ENCODE measurements around the gene GABRG3. TPM values are rescaled to one million over a fixed set of nuclear protein-coding genes. Genes with fewer than 3 reads are reported as not detected.

GABRG3 gene
- total RNA-seq, 1 donor from 2014 or later, result 0.54 TPM

- Histone ChIP-seq H3K27ac (ENCODE audit: low read depth, low read length) (no peak overlapping the region), H4K20me1 (ENCODE audit: insufficient read depth, low read length) (no peaks in the 10 kb centered on the region), H3K79me2 (ENCODE audit: insufficient read depth, low read length) (no peaks in the 10 kb centered on the region), H3K9me3 (ENCODE audit: insufficient read depth, low read depth, low read length) (no peaks in the 10 kb centered on the region), H2AFZ (ENCODE audit: low read depth, low read length) (no peak overlapping the region), H3K4me1 (ENCODE audit: insufficient read depth, low read length) (no peaks in the 10 kb centered on the region), H3K4me2 (ENCODE audit: low read length) (no peak overlapping the region), H3K4me3 (ENCODE audit: insufficient read depth, low read depth, low read length) (no peak overlapping the region), H3K9ac (ENCODE audit: low read length) (no peak overlapping the region), H3K36me3 (ENCODE audit: insufficient read depth, low read length) (no peaks in the 10 kb centered on the region), H3K27me3 (ENCODE audit: insufficient read depth, low read length) (no peaks in the 10 kb centered on the region)
- Mint-ChIP-seq H3K4me1 (ENCODE audit: low read depth, unreplicated experiment) (no peaks in the 10 kb centered on the region), H3K27me3 (ENCODE audit: low read depth, unreplicated experiment) (no peaks in the 10 kb centered on the region), H3K36me3 (ENCODE audit: low read depth, unreplicated experiment) (no peaks in the 10 kb centered on the region), H3K4me3 (ENCODE audit: unreplicated experiment) (no peak overlapping the region), H3K27ac (ENCODE audit: unreplicated experiment) (no peak overlapping the region), H3K9me3 (ENCODE audit: unreplicated experiment) (no peaks in the 10 kb centered on the region)
- TF ChIP-seq CTCF (IDR thresholded peaks at IDR 0.05; ENCODE audit: insufficient read depth, low read depth, low read length) (no peak), EZH2 (IDR thresholded peaks at IDR 0.05; ENCODE audit: insufficient read depth, low read length) (no peak)
- no peak for FAIRE-seq
- no peak for DNase-seq (ENCODE audit: low read depth)
Observed at GRCh38 chr15:27481768-27482167, 510.8 kb downstream of the GABRG3 start.

GRCh38 chr15:27482287-27482686, 511.3 kb downstream of the GABRG3 start:
- DNase-seq (ENCODE audit: low read depth), result no peak
- no peak overlapping the region for H3K27ac Mint-ChIP-seq (ENCODE audit: unreplicated experiment)
- peaks cover 1% of the 10 kb centered on the region for H3K4me1 Mint-ChIP-seq (ENCODE audit: low read depth, unreplicated experiment)
- Histone ChIP-seq H3K9ac (ENCODE audit: low read length) (no peak overlapping the region), H3K4me2 (ENCODE audit: low read length) (no peak overlapping the region), H3K4me3 (ENCODE audit: insufficient read depth, low read depth, low read length) (no peak overlapping the region), H4K20me1 (ENCODE audit: insufficient read depth, low read length) (no peaks in the 10 kb centered on the region), H3K4me1 (ENCODE audit: insufficient read depth, low read length) (peaks cover 5% of the 10 kb centered on the region), H3K27me3 (ENCODE audit: insufficient read depth, low read length) (no peaks in the 10 kb centered on the region), H2AFZ (ENCODE audit: low read depth, low read length) (no peak overlapping the region), H3K27ac (ENCODE audit: low read depth, low read length) (no peak overlapping the region), H3K36me3 (ENCODE audit: insufficient read depth, low read length) (no peaks in the 10 kb centered on the region), H3K79me2 (ENCODE audit: insufficient read depth, low read length) (no peaks in the 10 kb centered on the region), H3K9me3 (ENCODE audit: insufficient read depth, low read depth, low read length) (no peaks in the 10 kb centered on the region)
- FAIRE-seq, result no peak
- TF ChIP-seq EZH2 (IDR thresholded peaks at IDR 0.05; ENCODE audit: insufficient read depth, low read length) (no peak), CTCF (IDR thresholded peaks at IDR 0.05; ENCODE audit: insufficient read depth, low read depth, low read length) (no peak)
- H3K9me3 Mint-ChIP-seq (ENCODE audit: unreplicated experiment), result no peaks in the 10 kb centered on the region
- no peaks in the 10 kb centered on the region for H3K27me3 Mint-ChIP-seq (ENCODE audit: low read depth, unreplicated experiment)
- no peaks in the 10 kb centered on the region for H3K36me3 Mint-ChIP-seq (ENCODE audit: low read depth, unreplicated experiment)
- H3K4me3 Mint-ChIP-seq (ENCODE audit: unreplicated experiment), result no peak overlapping the region

- Histone ChIP-seq H3K4me1 (ENCODE audit: insufficient read depth, low read length) (peaks cover 8% of the 10 kb centered on the region), H3K4me2 (ENCODE audit: low read length) (no peak overlapping the region), H3K9ac (ENCODE audit: low read length) (no peak overlapping the region), H3K79me2 (ENCODE audit: insufficient read depth, low read length) (no peaks in the 10 kb centered on the region), H3K9me3 (ENCODE audit: insufficient read depth, low read depth, low read length) (no peaks in the 10 kb centered on the region), H3K27ac (ENCODE audit: low read depth, low read length) (no peak overlapping the region), H2AFZ (ENCODE audit: low read depth, low read length) (no peak overlapping the region), H3K4me3 (ENCODE audit: insufficient read depth, low read depth, low read length) (no peak overlapping the region), H3K27me3 (ENCODE audit: insufficient read depth, low read length) (no peaks in the 10 kb centered on the region), H3K36me3 (ENCODE audit: insufficient read depth, low read length) (no peaks in the 10 kb centered on the region), H4K20me1 (ENCODE audit: insufficient read depth, low read length) (no peaks in the 10 kb centered on the region)
- FAIRE-seq (no peak), DNase-seq (ENCODE audit: low read depth) (no peak)
- Mint-ChIP-seq H3K9me3 (ENCODE audit: unreplicated experiment) (no peaks in the 10 kb centered on the region), H3K27me3 (ENCODE audit: low read depth, unreplicated experiment) (no peaks in the 10 kb centered on the region), H3K4me3 (ENCODE audit: unreplicated experiment) (no peak overlapping the region), H3K27ac (ENCODE audit: unreplicated experiment) (no peak overlapping the region), H3K36me3 (ENCODE audit: low read depth, unreplicated experiment) (no peaks in the 10 kb centered on the region), H3K4me1 (ENCODE audit: low read depth, unreplicated experiment) (peaks cover 4% of the 10 kb centered on the region)
- TF ChIP-seq CTCF (IDR thresholded peaks at IDR 0.05; ENCODE audit: insufficient read depth, low read depth, low read length), result no peak
- no peak for TF ChIP-seq EZH2 (IDR thresholded peaks at IDR 0.05; ENCODE audit: insufficient read depth, low read length)
Observed at GRCh38 chr15:27483124-27483523, 512.1 kb downstream of the GABRG3 start.

Measured in astrocyte (in vitro differentiated cells and primary cell).